Left ventricle myocardium inferior (tissue), 1 donor: Measurements from ENCODE around the gene CACNA1I. TPM values are rescaled to one million over a fixed set of nuclear protein-coding genes. Genes with fewer than 3 reads are reported as not detected.

ENCODE experiments used
- DNase-seq: peaks from one replicate; pipeline ENCODE4 v3.0.0-alpha.2; 2020
- H3K27ac ChIP-seq: fragments of 200-600 bp; replicated peaks from 2 replicates; pipeline ENCODE4 v1.8.0; 2021
- H3K27me3 ChIP-seq: fragments of 200-600 bp; 2 replicates; pipeline ENCODE4 v1.8.0; 2021; ENCODE audit warnings: low read depth
- H3K36me3 ChIP-seq: fragments of 200-600 bp; 2 replicates; pipeline ENCODE4 v1.8.0; 2021
- H3K4me1 ChIP-seq: fragments of 200-600 bp; 2 replicates; pipeline ENCODE4 v1.8.0; 2021
- H3K4me3 ChIP-seq: fragments of 200-600 bp; 2 replicates; pipeline ENCODE4 v1.8.0; 2021; ENCODE audit warnings: mild to moderate bottlenecking, moderate library complexity
- H3K9me3 ChIP-seq: fragments of 200-600 bp; replicated peaks from 2 replicates; pipeline ENCODE4 v1.8.0; 2021
- intact Hi-C: fragments of 100-400 bp; cut with micrococcal nuclease; formaldehyde crosslinking; loops from one replicate; pipeline ENCODE4 v1.11.0; 2022
- total RNA-seq: library from RNA; stranded (reverse); fragmentation: NEBNext Ultra II Directional; extraction: Animal tissue kit (Norgen Biotek cat#: 25700); gene quantifications from one replicate; pipeline ENCODE4 v1.2.1, GENCODE V29; 2021
- TF ChIP-seq, protein P1 (sequence below): fragments of 200-600 bp; IDR thresholded peaks from 2 replicates; pipeline ENCODE4 v1.8.0; 2021; ENCODE audit warnings: antibody characterized with exemption, mild to moderate bottlenecking, borderline replicate concordance
- donor health status: DM: no; HTN: yes; CAD: no; lungs with severe emphysema.

CACNA1I gene
- total RNA-seq, 1 donor from 2014 or later = 0.05 TPM

DNA sequence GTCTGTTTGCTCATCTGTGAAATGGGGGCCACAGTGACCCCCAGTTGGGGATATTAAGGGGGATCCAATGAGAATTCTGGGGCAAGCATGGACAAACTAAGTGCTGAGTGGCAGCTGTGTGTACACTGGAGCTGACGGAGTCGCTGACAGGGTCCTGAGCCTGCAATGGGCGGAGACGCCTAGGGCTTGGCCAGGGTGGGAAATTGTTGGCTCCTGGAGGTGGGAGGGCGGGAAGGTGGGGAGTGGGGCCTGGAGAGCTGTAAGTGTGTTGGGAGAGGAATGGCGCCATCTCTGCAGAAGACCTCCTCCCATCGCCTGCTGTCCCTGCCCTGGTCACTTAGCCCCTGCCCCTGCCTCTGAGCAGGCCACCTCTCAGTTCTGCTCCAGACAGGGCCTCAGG, 7.3 kb downstream of the CACNA1I start:
- Histone ChIP-seq H3K27ac (no peak overlapping the region), H3K9me3 (no peaks in the 10 kb centered on the region), H3K4me3 (no peak overlapping the region), H3K4me1 (no peaks in the 10 kb centered on the region), H3K36me3 (no peaks in the 10 kb centered on the region), H3K27me3 (peaks cover 83% of the 10 kb centered on the region)
- DNase-seq = no peak
- intact Hi-C loops = no loop called here
- TF ChIP-seq, protein P1, sequence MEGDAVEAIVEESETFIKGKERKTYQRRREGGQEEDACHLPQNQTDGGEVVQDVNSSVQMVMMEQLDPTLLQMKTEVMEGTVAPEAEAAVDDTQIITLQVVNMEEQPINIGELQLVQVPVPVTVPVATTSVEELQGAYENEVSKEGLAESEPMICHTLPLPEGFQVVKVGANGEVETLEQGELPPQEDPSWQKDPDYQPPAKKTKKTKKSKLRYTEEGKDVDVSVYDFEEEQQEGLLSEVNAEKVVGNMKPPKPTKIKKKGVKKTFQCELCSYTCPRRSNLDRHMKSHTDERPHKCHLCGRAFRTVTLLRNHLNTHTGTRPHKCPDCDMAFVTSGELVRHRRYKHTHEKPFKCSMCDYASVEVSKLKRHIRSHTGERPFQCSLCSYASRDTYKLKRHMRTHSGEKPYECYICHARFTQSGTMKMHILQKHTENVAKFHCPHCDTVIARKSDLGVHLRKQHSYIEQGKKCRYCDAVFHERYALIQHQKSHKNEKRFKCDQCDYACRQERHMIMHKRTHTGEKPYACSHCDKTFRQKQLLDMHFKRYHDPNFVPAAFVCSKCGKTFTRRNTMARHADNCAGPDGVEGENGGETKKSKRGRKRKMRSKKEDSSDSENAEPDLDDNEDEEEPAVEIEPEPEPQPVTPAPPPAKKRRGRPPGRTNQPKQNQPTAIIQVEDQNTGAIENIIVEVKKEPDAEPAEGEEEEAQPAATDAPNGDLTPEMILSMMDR = no peak

DNA sequence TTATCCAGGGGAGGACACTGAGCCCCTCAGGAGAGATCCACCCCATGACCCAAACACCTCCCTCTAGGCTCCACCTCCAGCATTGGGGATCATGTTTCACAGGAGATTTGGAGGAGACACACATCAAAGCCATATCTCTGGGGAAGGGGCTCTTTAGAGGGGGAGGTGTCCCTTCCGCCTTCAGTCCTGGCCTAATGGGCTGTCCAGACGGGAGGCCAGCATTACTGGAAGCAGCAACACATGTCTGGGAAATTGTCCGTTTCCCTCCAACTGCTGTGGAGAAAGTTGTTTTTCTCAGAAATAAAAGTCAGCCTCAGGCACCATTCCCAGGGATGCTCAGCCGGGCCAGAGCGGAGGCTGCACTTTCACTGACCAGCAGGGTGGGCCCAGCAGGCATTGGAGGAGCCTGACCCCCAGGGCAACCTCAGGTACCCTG, 9.5 kb downstream of the CACNA1I start:
- intact Hi-C loops = no loop called here

DNA sequence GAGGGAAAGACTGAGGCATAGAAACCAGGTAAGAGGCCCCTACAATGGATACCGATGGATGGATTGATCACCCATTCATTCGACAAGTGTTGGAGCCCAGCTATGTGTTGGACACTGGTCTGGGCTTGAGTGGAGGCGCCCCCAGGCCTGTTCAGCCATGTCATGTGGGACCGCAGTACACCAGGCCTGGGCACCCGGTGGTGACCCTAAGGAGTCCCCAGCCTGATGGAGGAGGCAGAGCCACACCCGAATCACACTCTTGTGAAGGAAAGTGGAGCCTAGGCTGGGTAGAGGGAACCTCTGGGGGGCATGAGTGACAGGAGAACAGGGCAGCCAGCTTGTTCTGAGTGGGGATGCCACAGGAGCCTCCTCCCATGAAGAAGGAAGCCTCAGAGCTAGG, 10.2 kb downstream of the CACNA1I start:
- Histone ChIP-seq H3K4me3 (no peak overlapping the region), H3K27ac (no peak overlapping the region), H3K36me3 (no peaks in the 10 kb centered on the region), H3K4me1 (no peaks in the 10 kb centered on the region), H3K9me3 (no peaks in the 10 kb centered on the region), H3K27me3 (peaks cover 67% of the 10 kb centered on the region)
- DNase-seq = no peak
- TF ChIP-seq, protein P1 = no peak
- intact Hi-C loops = no loop called here

More for the DNA sequence above, 9.5 kb downstream of the CACNA1I start:
- no peak overlapping the region for H3K27ac ChIP-seq
- DNase-seq = no peak
- TF ChIP-seq, protein P1 = no peak
- no peak overlapping the region for H3K4me3 ChIP-seq
- no peaks in the 10 kb centered on the region for H3K36me3 ChIP-seq
- peaks cover 69% of the 10 kb centered on the region for H3K27me3 ChIP-seq
- H3K9me3 ChIP-seq = no peaks in the 10 kb centered on the region
- H3K4me1 ChIP-seq = no peaks in the 10 kb centered on the region

DNA sequence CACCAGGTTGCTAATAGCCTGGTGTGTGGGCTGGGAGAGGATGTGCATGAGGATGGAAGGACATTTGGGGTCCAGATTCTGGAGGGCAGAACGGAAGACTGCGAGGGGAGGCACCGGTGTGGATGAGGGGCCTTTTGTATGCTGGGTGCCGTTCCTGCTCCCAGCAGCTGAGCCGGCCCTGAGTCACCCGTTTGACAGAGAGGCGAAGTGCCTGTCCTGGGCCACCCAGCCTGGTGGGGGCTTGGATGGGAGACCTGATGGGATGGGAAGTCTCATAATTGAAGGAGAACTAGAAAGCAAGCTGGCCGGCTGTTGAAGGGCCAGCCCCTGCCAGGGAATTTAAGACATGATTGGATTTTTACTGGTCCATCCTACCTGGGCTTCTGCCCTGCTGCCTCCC, 10.8 kb downstream of the CACNA1I start:
- intact Hi-C loops = no loop called here
- no peak overlapping the region for H3K27ac ChIP-seq
- TF ChIP-seq, protein P1 = no peak
- H3K9me3 ChIP-seq = no peaks in the 10 kb centered on the region
- H3K27me3 ChIP-seq = peaks cover 62% of the 10 kb centered on the region
- H3K4me1 ChIP-seq = no peaks in the 10 kb centered on the region
- no peak for DNase-seq
- no peak overlapping the region for H3K4me3 ChIP-seq
- no peaks in the 10 kb centered on the region for H3K36me3 ChIP-seq

DNA sequence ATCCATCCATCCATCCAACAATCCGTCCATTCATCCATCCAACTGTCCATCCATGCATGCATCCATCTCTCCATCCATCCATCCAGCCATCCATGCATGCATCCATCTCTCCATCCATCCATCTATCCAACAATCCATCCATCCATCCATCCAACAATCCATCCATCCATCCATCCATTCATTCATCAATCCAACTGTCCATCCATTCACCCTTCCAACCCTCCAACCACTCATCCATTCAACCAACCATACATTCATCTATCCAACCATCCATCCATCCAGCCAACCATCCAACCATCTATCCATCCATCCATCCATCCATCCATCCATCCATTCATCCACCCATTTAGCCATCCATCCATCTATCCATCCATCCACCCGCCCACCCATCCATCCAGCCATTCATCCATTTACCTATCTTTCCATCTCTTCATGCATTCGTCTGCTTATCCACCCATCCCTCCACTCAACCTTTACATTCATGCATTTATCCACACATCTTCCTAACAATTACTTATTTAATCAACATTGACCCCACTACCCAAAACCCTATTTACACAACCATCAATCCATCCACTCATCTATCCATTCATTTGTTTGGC, 12.6 kb downstream of the CACNA1I start:
- peaks cover 43% of the 10 kb centered on the region for H3K27me3 ChIP-seq
- no peak overlapping the region for H3K27ac ChIP-seq
- H3K4me1 ChIP-seq = no peaks in the 10 kb centered on the region
- no peaks in the 10 kb centered on the region for H3K36me3 ChIP-seq
- TF ChIP-seq, protein P1 = no peak
- no peak overlapping the region for H3K4me3 ChIP-seq
- intact Hi-C loops = no loop called here
- no peaks in the 10 kb centered on the region for H3K9me3 ChIP-seq
- no peak for DNase-seq

DNA sequence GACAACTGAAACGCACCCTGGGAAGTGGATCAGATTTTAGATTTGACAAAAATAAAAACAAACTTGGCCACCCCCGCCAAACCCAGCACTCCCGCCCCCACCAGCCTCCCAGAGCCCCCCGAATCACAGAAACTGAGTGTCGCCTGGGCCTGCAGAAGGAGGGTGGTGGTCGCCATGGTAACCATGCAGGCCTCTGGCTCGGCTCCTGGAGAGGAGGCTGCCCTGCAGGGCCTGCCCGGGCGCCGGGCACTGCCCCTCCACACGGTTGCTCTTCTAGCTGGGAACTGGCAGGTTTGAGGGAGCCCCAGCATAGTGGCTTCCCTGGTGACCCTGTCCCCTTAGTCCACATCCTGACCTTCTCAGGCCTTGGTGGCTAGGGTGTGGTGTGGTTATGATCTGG, 19.3 kb downstream of the CACNA1I start:
- no peak overlapping the region for H3K4me3 ChIP-seq
- peaks cover 58% of the 10 kb centered on the region for H3K27me3 ChIP-seq
- DNase-seq = no peak
- H3K36me3 ChIP-seq = no peaks in the 10 kb centered on the region
- no peak overlapping the region for H3K27ac ChIP-seq
- TF ChIP-seq, protein P1 = no peak
- no peaks in the 10 kb centered on the region for H3K9me3 ChIP-seq
- H3K4me1 ChIP-seq = peaks cover 12% of the 10 kb centered on the region
- intact Hi-C loops = no loop called here
